ENCODE measurements around the gene CCDC126. TPM values are rescaled to one million over a fixed set of nuclear protein-coding genes. Genes with fewer than 3 reads are reported as not detected.

The CCDC126 gene
- total RNA-seq (2022; extraction: Qiagen RNA extraction), result 2.9 to 4.0 TPM (median 3.6 TPM) in 5 replicates

GRCh38 chr7:23597094-23598091 is at the start of gene CCDC126:
TSS of gene CCDC126 (plus strand) at chr7:23597382. CDS start at chr7:23611316, 13,934 bp downstream.

GRCh38 chr7:23679898-23680413 is 82.8 kb downstream of the CCDC126 start, which contains the start of gene FAM221A:
TSS of gene FAM221A (plus strand) at chr7:23680199. CDS start at chr7:23680219, 20 bp downstream.

Other genes starting within 250 kb of the CCDC126 start
- 19.4 to 30.4 TPM (median 24.1 TPM) in 5 replicates for gene IGF2BP3, start 126.9 kb upstream of the CCDC126 start, total RNA-seq (2022; extraction: Qiagen RNA extraction)
- gene TRA2A, start 65.4 kb upstream of the CCDC126 start, total RNA-seq (2022; extraction: Qiagen RNA extraction), result 69.6 to 91.0 TPM (median 71.2 TPM) in 5 replicates
- gene FAM221A, start 82.8 kb downstream of the CCDC126 start, total RNA-seq (2022; extraction: Qiagen RNA extraction), result 0.24 to 0.63 TPM (median 0.39 TPM) in 5 replicates
- 0.49 to 0.82 TPM (median 0.62 TPM) in 5 replicates for gene STK31, start 112.8 kb downstream of the CCDC126 start, total RNA-seq (2022; extraction: Qiagen RNA extraction)